ENCODE results near the gene ABHD14A.

DNA sequence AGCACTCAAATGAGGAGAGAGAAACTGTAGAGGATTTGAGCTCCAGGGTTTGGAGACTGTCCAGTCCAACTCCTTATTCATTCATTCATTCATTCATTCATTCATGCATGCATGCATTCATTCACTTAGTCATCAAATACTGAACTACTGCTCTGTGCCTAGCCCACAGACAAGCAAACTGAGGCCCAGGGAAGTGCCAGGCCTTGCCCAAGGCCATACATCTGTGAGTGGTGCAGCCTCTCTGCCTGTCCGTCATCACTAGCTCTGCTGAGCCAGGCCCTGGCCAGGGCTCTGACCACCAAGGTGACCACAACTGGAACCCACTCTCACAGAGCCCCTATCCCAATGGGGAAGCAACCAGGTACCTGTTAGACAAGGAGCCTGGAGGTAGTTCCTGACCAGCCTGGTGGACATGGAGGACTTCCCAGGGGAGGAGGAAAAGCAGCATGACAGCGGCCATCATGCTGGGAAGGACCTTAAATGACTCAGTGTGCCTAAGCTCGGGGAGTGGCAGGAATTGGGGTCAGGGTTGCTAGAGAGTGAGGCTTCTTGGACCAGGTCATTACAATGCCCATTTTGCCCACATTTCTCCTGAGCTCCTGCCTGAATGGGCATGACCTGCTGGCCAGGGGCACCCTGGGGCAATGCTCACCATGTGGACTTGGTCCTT, 48.4 kb downstream of the ABHD14A start:
- TF ChIP-seq, protein P1, sequence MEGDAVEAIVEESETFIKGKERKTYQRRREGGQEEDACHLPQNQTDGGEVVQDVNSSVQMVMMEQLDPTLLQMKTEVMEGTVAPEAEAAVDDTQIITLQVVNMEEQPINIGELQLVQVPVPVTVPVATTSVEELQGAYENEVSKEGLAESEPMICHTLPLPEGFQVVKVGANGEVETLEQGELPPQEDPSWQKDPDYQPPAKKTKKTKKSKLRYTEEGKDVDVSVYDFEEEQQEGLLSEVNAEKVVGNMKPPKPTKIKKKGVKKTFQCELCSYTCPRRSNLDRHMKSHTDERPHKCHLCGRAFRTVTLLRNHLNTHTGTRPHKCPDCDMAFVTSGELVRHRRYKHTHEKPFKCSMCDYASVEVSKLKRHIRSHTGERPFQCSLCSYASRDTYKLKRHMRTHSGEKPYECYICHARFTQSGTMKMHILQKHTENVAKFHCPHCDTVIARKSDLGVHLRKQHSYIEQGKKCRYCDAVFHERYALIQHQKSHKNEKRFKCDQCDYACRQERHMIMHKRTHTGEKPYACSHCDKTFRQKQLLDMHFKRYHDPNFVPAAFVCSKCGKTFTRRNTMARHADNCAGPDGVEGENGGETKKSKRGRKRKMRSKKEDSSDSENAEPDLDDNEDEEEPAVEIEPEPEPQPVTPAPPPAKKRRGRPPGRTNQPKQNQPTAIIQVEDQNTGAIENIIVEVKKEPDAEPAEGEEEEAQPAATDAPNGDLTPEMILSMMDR (IDR thresholded peaks at IDR 0.05 in 8 of 11, conservative IDR thresholded peaks at IDR 0.05 in 3 of 11): no peak
- no peak for TF ChIP-seq POLR2A (IDR thresholded peaks at IDR 0.05)

All from spleen (tissue), 7 donors.